ENCODE measurements around the gene SPATA31D1.

SPATA31D1 gene

GRCh38 chr9:81974764-81975163, 13.8 kb upstream of the SPATA31D1 start:
- no peak for TF ChIP-seq CTCF (conservative IDR thresholded peaks at IDR 0.05)
- no peak overlapping the region for H3K27ac ChIP-seq

DNA sequence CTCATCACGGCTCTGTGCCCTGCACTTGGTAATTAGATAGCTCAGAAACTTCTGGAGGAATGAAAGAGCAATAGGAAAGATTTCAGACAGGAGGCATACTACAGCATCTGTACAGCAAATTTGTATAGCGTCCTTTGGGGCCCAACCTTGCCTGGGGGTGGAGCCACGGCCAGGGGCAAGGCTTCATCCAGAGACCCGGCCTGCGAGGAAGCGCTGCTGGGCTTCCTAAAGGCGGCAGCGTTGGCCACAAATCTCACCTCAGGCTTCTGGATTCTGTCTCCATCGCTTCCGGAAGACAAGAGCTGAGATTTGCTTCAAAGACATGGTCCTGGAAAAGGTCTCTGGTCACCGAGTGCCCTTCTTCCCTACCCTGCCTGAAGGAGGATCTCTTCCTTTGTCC, 12.2 kb upstream of the SPATA31D1 start:
- H3K27ac ChIP-seq = no peak overlapping the region
- no peak for TF ChIP-seq CTCF (conservative IDR thresholded peaks at IDR 0.05)

- H3K27ac ChIP-seq = no peak overlapping the region
- no peak for TF ChIP-seq CTCF (conservative IDR thresholded peaks at IDR 0.05)
Measured at GRCh38 chr9:81979196-81979595, 9.4 kb upstream of the SPATA31D1 start.

- H3K27ac ChIP-seq = no peak overlapping the region
- TF ChIP-seq CTCF (conservative IDR thresholded peaks at IDR 0.05) = no peak
Measured at GRCh38 chr9:81980568-81980967, 8.0 kb upstream of the SPATA31D1 start.

DNA sequence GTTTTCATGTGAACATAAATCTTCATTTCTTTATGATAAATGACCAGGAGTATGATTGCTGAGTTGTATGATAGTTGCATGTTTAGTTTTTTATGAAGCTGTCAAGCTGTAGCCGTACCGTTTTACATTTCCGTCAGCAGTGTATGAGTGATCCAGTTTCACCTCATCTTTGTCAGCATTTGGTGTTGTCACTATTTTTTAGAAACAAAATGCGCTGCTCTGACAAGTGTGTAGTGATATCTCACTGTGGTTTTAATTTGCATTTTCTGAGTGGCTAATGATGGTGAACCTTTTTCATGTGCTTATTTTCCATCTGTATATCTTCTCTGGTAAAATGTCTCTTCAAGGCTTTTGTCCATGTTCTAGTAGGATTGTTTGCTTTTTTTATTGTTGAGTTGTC, 6.7 kb upstream of the SPATA31D1 start:
- H3K27ac ChIP-seq = no peak overlapping the region

DNA sequence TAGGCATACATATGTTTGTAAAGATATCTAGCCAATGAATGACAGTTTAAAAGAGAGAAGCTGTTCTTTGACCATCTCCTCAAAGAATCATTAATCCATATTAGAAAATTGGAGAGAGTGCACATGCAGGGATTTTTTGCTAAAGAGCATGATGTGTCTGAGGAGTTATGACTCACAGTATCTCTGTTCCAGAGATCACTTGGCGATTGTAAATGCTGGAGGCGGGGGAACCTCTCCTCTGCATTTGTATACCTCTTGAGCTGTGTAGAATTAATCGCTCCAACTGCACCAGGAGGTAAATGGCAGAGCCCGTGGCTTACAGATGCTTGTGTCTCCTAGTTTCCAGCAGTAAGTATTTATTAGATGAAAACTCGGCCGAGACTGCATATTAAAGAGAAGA, 3.6 kb upstream of the SPATA31D1 start:
- no peak overlapping the region for H3K27ac ChIP-seq
- TF ChIP-seq CTCF (conservative IDR thresholded peaks at IDR 0.05) = no peak

More for the DNA sequence above, 6.7 kb upstream of the SPATA31D1 start:
- TF ChIP-seq CTCF (conservative IDR thresholded peaks at IDR 0.05) = no peak

- TF ChIP-seq CTCF (conservative IDR thresholded peaks at IDR 0.05) = no peak
Measured at GRCh38 chr9:81986051-81986450, 2.5 kb upstream of the SPATA31D1 start.

DNA sequence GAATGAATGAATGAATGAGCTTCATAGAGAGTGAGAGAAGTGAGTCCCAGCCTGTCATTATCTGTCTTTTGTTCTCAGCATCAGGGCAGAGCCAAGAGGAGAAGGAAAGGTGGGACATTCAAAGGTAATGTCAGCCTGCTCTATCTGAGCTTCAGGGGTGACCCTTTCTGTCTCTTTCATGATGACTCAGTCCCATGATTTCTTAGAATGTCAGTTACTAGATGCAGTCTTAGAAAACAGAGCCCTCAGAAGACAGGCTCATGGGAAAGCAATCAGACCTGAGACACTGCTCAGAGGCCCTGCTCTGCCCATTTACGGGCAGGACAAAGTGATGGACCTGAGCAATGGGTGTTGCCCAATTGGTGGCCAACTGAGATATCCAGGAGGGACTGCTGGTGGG, 1.1 kb downstream of the SPATA31D1 start:
- no peak for TF ChIP-seq CTCF (conservative IDR thresholded peaks at IDR 0.05)
- no peak overlapping the region for H3K27ac ChIP-seq

More at GRCh38 chr9:81986051-81986450, 2.5 kb upstream of the SPATA31D1 start:
- H3K27ac ChIP-seq = no peak overlapping the region

Data from VCaP (cell line).